IPS DF 6.9 (cell line): ENCODE data around the gene PTOV1.

Experiments
- DNase-seq: peaks from one replicate; pipeline ENCODE4 v3.0.0-alpha.2; 2013; ENCODE audit warnings: low read depth, low spot score
- H3K27ac ChIP-seq: one replicate; pipeline ENCODE4 v1.5.1; 2013; ENCODE audit warnings: low read length, control low read depth
- H3K27me3 ChIP-seq: 2 replicates; pipeline ENCODE4 v1.6.1; 2013; ENCODE audit warnings: mild to moderate bottlenecking, low read length; ENCODE audit not compliant: control insufficient read depth, insufficient read depth
- H3K36me3 ChIP-seq: 2 replicates; pipeline ENCODE4 v1.6.1; 2013; ENCODE audit warnings: low read length; ENCODE audit not compliant: control insufficient read depth, insufficient read depth
- H3K4me1 ChIP-seq: 2 replicates; pipeline ENCODE4 v1.6.1; 2013; ENCODE audit warnings: low read length; ENCODE audit not compliant: control insufficient read depth, insufficient read depth
- H3K4me3 ChIP-seq: 2 replicates; pipeline ENCODE4 v1.5.1; 2013; ENCODE audit warnings: mild to moderate bottlenecking, low read length
- H3K9me3 ChIP-seq: 2 replicates; pipeline ENCODE4 v1.6.1; 2013; ENCODE audit warnings: low read length, inconsistent platforms; ENCODE audit not compliant: control insufficient read depth, insufficient read depth
- WGBS: extraction: QIAGEN DNeasy Blood & Tissue Kit; methylation state at CpG from one replicate; pipeline ENCODE4 v1.1.7; 2013; ENCODE audit warnings: mixed read lengths, missing lambda C conversion rate; ENCODE audit not compliant: insufficient read length, insufficient coverage; 5-methylcytosine and 5-hydroxymethylcytosine counted together

Gene PTOV1

GRCh38 chr19:49850487-49851342 is at the start of gene PTOV1:
TSS of gene PTOV1 (plus strand) at chr19:49851159.
- peaks cover 9% of the 10 kb centered on the region for H3K36me3 ChIP-seq
- no CpG with 5 or more reads among the region's 98 CpGs for WGBS
- H3K27me3 ChIP-seq = no peaks in the 10 kb centered on the region
- H3K9me3 ChIP-seq = no peaks in the 10 kb centered on the region
- H3K27ac ChIP-seq = no peak within 1 kb of the TSS
- DNase-seq = peak; percentile 74
- H3K4me1 ChIP-seq = peaks cover 3% of the 10 kb centered on the region; the same call in 1 of the 2 replicates
- peak within 1 kb of the TSS; percentile 58; the same call in 1 of the 2 replicates for H3K4me3 ChIP-seq

- Histone ChIP-seq H3K27me3 (no peaks in the 10 kb centered on the region), H3K27ac (no peak overlapping the region), H3K4me3 (no peak overlapping the region), H3K36me3 (peaks cover 23% of the 10 kb centered on the region), H3K4me1 (peaks cover 4% of the 10 kb centered on the region; the same call in 1 of the 2 replicates), H3K9me3 (no peaks in the 10 kb centered on the region)
- WGBS = no CpG with 5 or more reads among the region's 32 CpGs
- DNase-seq = no peak
These were observed 49.5 kb upstream of the PTOV1 start for GRCh38 chr19:49801401-49801888.

GRCh38 chr19:49801966-49802661 is 48.8 kb upstream of the PTOV1 start:
- Histone ChIP-seq H3K27ac (no peak overlapping the region), H3K9me3 (no peaks in the 10 kb centered on the region), H3K4me1 (peaks cover 4% of the 10 kb centered on the region; the same call in 1 of the 2 replicates), H3K36me3 (peaks cover 21% of the 10 kb centered on the region), H3K4me3 (peak overlapping the region; percentile 11; the same call in 1 of the 2 replicates), H3K27me3 (no peaks in the 10 kb centered on the region)
- WGBS = no CpG with 5 or more reads among the region's 38 CpGs
- no peak for DNase-seq

GRCh38 chr19:49802836-49803528 is 48.0 kb upstream of the PTOV1 start:
- Histone ChIP-seq H3K27ac (no peak overlapping the region), H3K4me3 (no peak overlapping the region), H3K36me3 (peaks cover 22% of the 10 kb centered on the region), H3K9me3 (no peaks in the 10 kb centered on the region), H3K4me1 (peaks cover 4% of the 10 kb centered on the region; the same call in 1 of the 2 replicates), H3K27me3 (no peaks in the 10 kb centered on the region)
- no peak for DNase-seq
- WGBS = no CpG with 5 or more reads among the region's 24 CpGs

GRCh38 chr19:49803529-49803856 is 47.5 kb upstream of the PTOV1 start:
- Histone ChIP-seq H3K27ac (no peak overlapping the region), H3K4me3 (no peak overlapping the region), H3K9me3 (no peaks in the 10 kb centered on the region), H3K27me3 (no peaks in the 10 kb centered on the region), H3K4me1 (peaks cover 4% of the 10 kb centered on the region; the same call in 1 of the 2 replicates), H3K36me3 (peaks cover 22% of the 10 kb centered on the region)
- no CpG with 5 or more reads among the region's 6 CpGs for WGBS
- DNase-seq = no peak

- no peak overlapping the region for H3K4me3 ChIP-seq
- H3K27ac ChIP-seq = no peak overlapping the region
- no peaks in the 10 kb centered on the region for H3K9me3 ChIP-seq
- no peak for DNase-seq
- peaks cover 9% of the 10 kb centered on the region for H3K4me1 ChIP-seq
- peaks cover 12% of the 10 kb centered on the region for H3K36me3 ChIP-seq
- 100% methylated on average over 1 of the region's 20 CpGs for WGBS
- no peaks in the 10 kb centered on the region for H3K27me3 ChIP-seq
These were observed 44.9 kb upstream of the PTOV1 start for GRCh38 chr19:49805822-49806619.

GRCh38 chr19:49806620-49806959 is 44.4 kb upstream of the PTOV1 start:
- DNase-seq = no peak
- Histone ChIP-seq H3K4me1 (peaks cover 8% of the 10 kb centered on the region), H3K27me3 (no peaks in the 10 kb centered on the region), H3K4me3 (no peak overlapping the region), H3K9me3 (no peaks in the 10 kb centered on the region), H3K27ac (no peak overlapping the region), H3K36me3 (peaks cover 6% of the 10 kb centered on the region)
- WGBS = no CpG with 5 or more reads among the region's 8 CpGs

GRCh38 chr19:49807058-49807903 is 43.7 kb upstream of the PTOV1 start:
- Histone ChIP-seq H3K4me1 (peaks cover 7% of the 10 kb centered on the region), H3K36me3 (peaks cover 6% of the 10 kb centered on the region; the same call in 1 of the 2 replicates), H3K4me3 (no peak overlapping the region), H3K27ac (no peak overlapping the region), H3K9me3 (no peaks in the 10 kb centered on the region), H3K27me3 (no peaks in the 10 kb centered on the region)
- DNase-seq = no peak
- WGBS = no CpG with 5 or more reads among the region's 18 CpGs

- Histone ChIP-seq H3K4me3 (no peak overlapping the region), H3K27me3 (no peaks in the 10 kb centered on the region), H3K9me3 (no peaks in the 10 kb centered on the region), H3K27ac (no peak overlapping the region), H3K36me3 (peaks cover 6% of the 10 kb centered on the region; the same call in 1 of the 2 replicates), H3K4me1 (peaks cover 5% of the 10 kb centered on the region)
- no peak for DNase-seq
- WGBS = no CpG with 5 or more reads among the region's 20 CpGs
These were observed 42.9 kb upstream of the PTOV1 start for GRCh38 chr19:49807904-49808675.
